Ishikawa (cell line): Measurements from ENCODE around the gene ZFP14.

Experiments
- CEBPB ChIP-seq: IDR thresholded peaks from 2 replicates; pipeline ENCODE4 v1.6.1; 2012
- CREB1 ChIP-seq: IDR thresholded peaks from 2 replicates; pipeline ENCODE4 v1.6.1; 2012; ENCODE audit warnings: low read depth
- EGR1 ChIP-seq: IDR thresholded peaks from 2 replicates; pipeline ENCODE4 v1.6.1; 2012
- EP300 ChIP-seq: IDR thresholded peaks from 2 replicates; pipeline ENCODE4 v1.6.1; 2012; ENCODE audit warnings: borderline replicate concordance
- FOXM1 ChIP-seq: IDR thresholded peaks from 2 replicates; pipeline ENCODE4 v1.6.1; 2012; ENCODE audit warnings: low read depth, borderline replicate concordance
- MAX ChIP-seq: IDR thresholded peaks from 2 replicates; pipeline ENCODE4 v1.6.1; 2012
- NFIC ChIP-seq: IDR thresholded peaks from 2 replicates; pipeline ENCODE4 v1.6.1; 2012
- RAD21 ChIP-seq: IDR thresholded peaks from 2 replicates; pipeline ENCODE4 v1.6.1; 2012; ENCODE audit warnings: low read depth
- REST ChIP-seq: IDR thresholded peaks from 2 replicates; pipeline ENCODE4 v1.6.1; 2012; ENCODE audit warnings: low read depth, mild to moderate bottlenecking
- TAF1 ChIP-seq: IDR thresholded peaks from 2 replicates; pipeline ENCODE4 v1.6.1; 2012; ENCODE audit warnings: low read depth, mild to moderate bottlenecking
- TCF12 ChIP-seq: IDR thresholded peaks from 2 replicates; pipeline ENCODE4 v1.6.1; 2012; ENCODE audit warnings: low read depth
- TEAD4 ChIP-seq: IDR thresholded peaks from 2 replicates; pipeline ENCODE4 v1.6.1; 2012
- USF1 ChIP-seq: IDR thresholded peaks from 2 replicates; pipeline ENCODE4 v1.6.1; 2012
- YY1 ChIP-seq: IDR thresholded peaks from 2 replicates; pipeline ENCODE4 v1.6.1; 2012; ENCODE audit warnings: low read depth
- ZBTB7A ChIP-seq: IDR thresholded peaks from 2 replicates; pipeline ENCODE4 v1.6.1; 2012; ENCODE audit warnings: low read depth

The ZFP14 gene

DNA sequence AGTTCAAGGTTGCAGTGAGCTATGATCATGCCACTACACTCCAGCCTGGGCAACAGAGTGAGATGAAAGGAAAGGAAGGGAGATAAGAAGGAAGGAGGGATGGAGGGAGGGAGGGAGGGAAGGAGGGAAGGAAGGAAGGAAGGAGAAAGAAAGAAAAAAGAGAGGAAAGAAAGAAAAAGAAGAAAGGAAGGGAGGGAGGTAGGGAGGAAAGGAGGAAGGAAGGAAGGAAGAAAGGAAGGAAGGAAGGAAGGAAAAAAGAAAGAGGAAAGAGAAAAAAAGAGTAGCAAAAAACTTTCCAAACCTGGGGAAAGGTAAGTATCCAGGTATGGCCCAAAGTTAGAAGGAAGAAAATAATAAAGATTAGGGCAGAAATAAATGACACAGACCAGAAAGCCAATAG lies 7.1 kb downstream of the ZFP14 start:
- TF ChIP-seq CEBPB (no peak), NFIC (no peak), EGR1 (no peak), YY1 (no peak), FOXM1 (no peak), MAX (no peak), CREB1 (no peak), REST (no peak), USF1 (no peak), TCF12 (no peak), TEAD4 (no peak), TAF1 (no peak), RAD21 (no peak), EP300 (no peak), ZBTB7A (no peak)

GRCh38 chr19:36363845-36364244 lies 15.2 kb downstream of the ZFP14 start:
- TF ChIP-seq YY1 (no peak), TEAD4 (no peak), ZBTB7A (no peak), EP300 (no peak), FOXM1 (no peak), CEBPB (no peak), USF1 (no peak)

DNA sequence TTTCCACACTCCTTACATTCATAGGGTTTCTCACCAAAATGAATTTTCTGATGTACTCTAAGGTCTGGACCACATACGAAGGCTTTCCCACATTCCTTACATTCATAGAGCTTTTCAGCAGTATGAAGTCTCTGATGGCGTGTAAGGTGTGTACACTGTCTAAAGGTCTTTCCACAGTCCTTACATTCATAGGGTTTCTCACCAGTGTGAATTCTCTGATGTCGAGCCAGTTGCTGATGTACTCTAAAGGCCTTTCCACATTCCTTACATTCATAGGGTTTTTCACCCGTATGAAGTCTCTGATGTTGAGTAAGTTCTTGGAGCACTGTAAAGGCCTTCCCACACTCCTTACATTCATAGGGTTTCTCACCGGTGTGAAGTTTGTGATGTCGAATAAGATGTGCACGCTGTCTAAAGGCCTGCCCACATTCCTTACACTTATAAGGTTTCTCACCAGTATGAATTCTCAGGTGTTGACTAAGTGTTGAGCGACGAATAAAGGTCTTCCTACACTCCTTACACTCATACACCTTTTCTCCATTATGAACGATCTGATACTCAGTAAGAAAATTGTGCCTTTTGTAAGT lies 38.1 kb downstream of the ZFP14 start:
- TF ChIP-seq USF1, result no peak
- TF ChIP-seq ZBTB7A, result no peak
- TF ChIP-seq FOXM1, result no peak
- no peak for TF ChIP-seq RAD21
- no peak for TF ChIP-seq EP300

- TF ChIP-seq CREB1 (0 out of 2 replicates have a peak, but pooled peaks have one; percentile 16), EP300 (no peak), TAF1 (no peak), TEAD4 (0 out of 2 replicates have a peak, but pooled peaks have one; percentile 6), MAX (peak; percentile 100), YY1 (0 out of 2 replicates have a peak, but pooled peaks have one; percentile 45), NFIC (no peak), TCF12 (0 out of 2 replicates have a peak, but pooled peaks have one; percentile 47), CEBPB (no peak), FOXM1 (no peak), ZBTB7A (no peak), REST (no peak), EGR1 (no peak), USF1 (peak; percentile 78), RAD21 (no peak)
Observed at GRCh38 chr19:36331353-36332228, 47.4 kb downstream of the ZFP14 start.

- no peak for TF ChIP-seq NFIC
- no peak for TF ChIP-seq TEAD4
- TF ChIP-seq MAX, result no peak
- no peak for TF ChIP-seq YY1
- no peak for TF ChIP-seq TAF1
- no peak for TF ChIP-seq ZBTB7A
- no peak for TF ChIP-seq CEBPB
- TF ChIP-seq REST, result no peak
- TF ChIP-seq USF1, result no peak
- TF ChIP-seq EP300, result no peak
- no peak for TF ChIP-seq EGR1
- TF ChIP-seq CREB1, result no peak
- TF ChIP-seq RAD21, result no peak
- TF ChIP-seq TCF12, result no peak
- TF ChIP-seq FOXM1, result no peak
Observed at GRCh38 chr19:36330216-36330615, 48.8 kb downstream of the ZFP14 start.
